ENCODE results near the gene GOLGB1.

The GOLGB1 gene

GRCh38 chr3:121654493-121655385 lies 94.8 kb downstream of the GOLGB1 start:
- H3K4me3 ChIP-seq (ENCODE audit: low read depth, low read length), result no peak overlapping the region
- no peak overlapping the region for H3K9ac ChIP-seq (ENCODE audit: low read depth, low read length)
- no peaks in the 10 kb centered on the region for H3K27me3 ChIP-seq (ENCODE audit: control insufficient read depth, insufficient read depth, low read length)
- no peak overlapping the region for H3K27ac ChIP-seq (ENCODE audit: low read depth, low read length)
- H3K36me3 ChIP-seq (ENCODE audit: control insufficient read depth, insufficient read depth, low read length), result no peaks in the 10 kb centered on the region
- H3K4me1 ChIP-seq (ENCODE audit: control insufficient read depth, insufficient read depth, low read length), result no peaks in the 10 kb centered on the region
- no peaks in the 10 kb centered on the region for H3K9me3 ChIP-seq (ENCODE audit: control insufficient read depth, insufficient read depth, low read length)

GRCh38 chr3:121651684-121652083 lies 97.9 kb downstream of the GOLGB1 start:
- H3K9ac ChIP-seq (ENCODE audit: low read depth, low read length), result no peak overlapping the region
- H3K36me3 ChIP-seq (ENCODE audit: control insufficient read depth, insufficient read depth, low read length), result no peaks in the 10 kb centered on the region
- H3K4me3 ChIP-seq (ENCODE audit: low read depth, low read length), result no peak overlapping the region
- no peaks in the 10 kb centered on the region for H3K27me3 ChIP-seq (ENCODE audit: control insufficient read depth, insufficient read depth, low read length)
- H3K9me3 ChIP-seq (ENCODE audit: control insufficient read depth, insufficient read depth, low read length), result no peaks in the 10 kb centered on the region
- no peaks in the 10 kb centered on the region for H3K4me1 ChIP-seq (ENCODE audit: control insufficient read depth, insufficient read depth, low read length)
- H3K27ac ChIP-seq (ENCODE audit: low read depth, low read length), result no peak overlapping the region

GRCh38 chr3:121649645-121650044 lies 99.9 kb downstream of the GOLGB1 start:
- Histone ChIP-seq H3K4me3 (ENCODE audit: low read depth, low read length) (no peak overlapping the region), H3K9ac (ENCODE audit: low read depth, low read length) (no peak overlapping the region), H3K4me1 (ENCODE audit: control insufficient read depth, insufficient read depth, low read length) (no peaks in the 10 kb centered on the region), H3K9me3 (ENCODE audit: control insufficient read depth, insufficient read depth, low read length) (no peaks in the 10 kb centered on the region), H3K36me3 (ENCODE audit: control insufficient read depth, insufficient read depth, low read length) (no peaks in the 10 kb centered on the region), H3K27me3 (ENCODE audit: control insufficient read depth, insufficient read depth, low read length) (no peaks in the 10 kb centered on the region), H3K27ac (ENCODE audit: low read depth, low read length) (no peak overlapping the region)

- no peaks in the 10 kb centered on the region for H3K36me3 ChIP-seq (ENCODE audit: control insufficient read depth, insufficient read depth, low read length)
- no peak overlapping the region for H3K9ac ChIP-seq (ENCODE audit: low read depth, low read length)
- peaks cover 10% of the 10 kb centered on the region for H3K4me1 ChIP-seq (ENCODE audit: control insufficient read depth, insufficient read depth, low read length)
- H3K4me3 ChIP-seq (ENCODE audit: low read depth, low read length), result no peak overlapping the region
- H3K27me3 ChIP-seq (ENCODE audit: control insufficient read depth, insufficient read depth, low read length), result no peaks in the 10 kb centered on the region
- no peak overlapping the region for H3K27ac ChIP-seq (ENCODE audit: low read depth, low read length)
- H3K9me3 ChIP-seq (ENCODE audit: control insufficient read depth, insufficient read depth, low read length), result no peaks in the 10 kb centered on the region
These were observed 101.2 kb downstream of the GOLGB1 start for GRCh38 chr3:121648219-121648958.

GRCh38 chr3:121645054-121645453 lies 104.5 kb downstream of the GOLGB1 start:
- H3K27me3 ChIP-seq (ENCODE audit: control insufficient read depth, insufficient read depth, low read length), result no peaks in the 10 kb centered on the region
- peaks cover 17% of the 10 kb centered on the region for H3K4me1 ChIP-seq (ENCODE audit: control insufficient read depth, insufficient read depth, low read length)
- H3K4me3 ChIP-seq (ENCODE audit: low read depth, low read length), result no peak overlapping the region
- H3K36me3 ChIP-seq (ENCODE audit: control insufficient read depth, insufficient read depth, low read length), result no peaks in the 10 kb centered on the region
- no peak overlapping the region for H3K27ac ChIP-seq (ENCODE audit: low read depth, low read length)
- no peak overlapping the region for H3K9ac ChIP-seq (ENCODE audit: low read depth, low read length)
- no peaks in the 10 kb centered on the region for H3K9me3 ChIP-seq (ENCODE audit: control insufficient read depth, insufficient read depth, low read length)

- H3K4me1 ChIP-seq (ENCODE audit: control insufficient read depth, insufficient read depth, low read length), result peaks cover 21% of the 10 kb centered on the region
- no peaks in the 10 kb centered on the region for H3K9me3 ChIP-seq (ENCODE audit: control insufficient read depth, insufficient read depth, low read length)
- H3K9ac ChIP-seq (ENCODE audit: low read depth, low read length), result no peak overlapping the region
- no peak overlapping the region for H3K27ac ChIP-seq (ENCODE audit: low read depth, low read length)
- no peak overlapping the region for H3K4me3 ChIP-seq (ENCODE audit: low read depth, low read length)
- H3K36me3 ChIP-seq (ENCODE audit: control insufficient read depth, insufficient read depth, low read length), result no peaks in the 10 kb centered on the region
- H3K27me3 ChIP-seq (ENCODE audit: control insufficient read depth, insufficient read depth, low read length), result no peaks in the 10 kb centered on the region
These were observed 106.8 kb downstream of the GOLGB1 start for GRCh38 chr3:121642601-121643314.

- Histone ChIP-seq H3K9me3 (ENCODE audit: control insufficient read depth, insufficient read depth, low read length) (no peaks in the 10 kb centered on the region), H3K4me1 (ENCODE audit: control insufficient read depth, insufficient read depth, low read length) (peaks cover 21% of the 10 kb centered on the region), H3K27me3 (ENCODE audit: control insufficient read depth, insufficient read depth, low read length) (no peaks in the 10 kb centered on the region), H3K27ac (ENCODE audit: low read depth, low read length) (no peak overlapping the region), H3K9ac (ENCODE audit: low read depth, low read length) (no peak overlapping the region), H3K36me3 (ENCODE audit: control insufficient read depth, insufficient read depth, low read length) (no peaks in the 10 kb centered on the region), H3K4me3 (ENCODE audit: low read depth, low read length) (no peak overlapping the region)
These were observed 108.4 kb downstream of the GOLGB1 start for GRCh38 chr3:121641127-121641526.

- Histone ChIP-seq H3K27ac (ENCODE audit: low read depth, low read length) (no peak overlapping the region), H3K4me3 (ENCODE audit: low read depth, low read length) (no peak overlapping the region), H3K27me3 (ENCODE audit: control insufficient read depth, insufficient read depth, low read length) (no peaks in the 10 kb centered on the region), H3K4me1 (ENCODE audit: control insufficient read depth, insufficient read depth, low read length) (peaks cover 7% of the 10 kb centered on the region), H3K36me3 (ENCODE audit: control insufficient read depth, insufficient read depth, low read length) (no peaks in the 10 kb centered on the region), H3K9ac (ENCODE audit: low read depth, low read length) (no peak overlapping the region), H3K9me3 (ENCODE audit: control insufficient read depth, insufficient read depth, low read length) (no peaks in the 10 kb centered on the region)
These were observed 111.6 kb downstream of the GOLGB1 start for GRCh38 chr3:121637922-121638321.

- H3K27me3 ChIP-seq (ENCODE audit: control insufficient read depth, insufficient read depth, low read length), result no peaks in the 10 kb centered on the region
- no peak overlapping the region for H3K27ac ChIP-seq (ENCODE audit: low read depth, low read length)
- no peak overlapping the region for H3K4me3 ChIP-seq (ENCODE audit: low read depth, low read length)
- H3K9ac ChIP-seq (ENCODE audit: low read depth, low read length), result no peak overlapping the region
- H3K4me1 ChIP-seq (ENCODE audit: control insufficient read depth, insufficient read depth, low read length), result no peaks in the 10 kb centered on the region; the same call in 1 of the 2 replicates
- no peaks in the 10 kb centered on the region for H3K9me3 ChIP-seq (ENCODE audit: control insufficient read depth, insufficient read depth, low read length)
- H3K36me3 ChIP-seq (ENCODE audit: control insufficient read depth, insufficient read depth, low read length), result no peaks in the 10 kb centered on the region
These were observed 119.2 kb downstream of the GOLGB1 start for GRCh38 chr3:121630355-121630754.

- Histone ChIP-seq H3K9ac (ENCODE audit: low read depth, low read length) (no peak overlapping the region), H3K27ac (ENCODE audit: low read depth, low read length) (no peak overlapping the region), H3K4me1 (ENCODE audit: control insufficient read depth, insufficient read depth, low read length) (no peaks in the 10 kb centered on the region; the same call in 1 of the 2 replicates), H3K27me3 (ENCODE audit: control insufficient read depth, insufficient read depth, low read length) (no peaks in the 10 kb centered on the region), H3K9me3 (ENCODE audit: control insufficient read depth, insufficient read depth, low read length) (no peaks in the 10 kb centered on the region), H3K4me3 (ENCODE audit: low read depth, low read length) (no peak overlapping the region), H3K36me3 (ENCODE audit: control insufficient read depth, insufficient read depth, low read length) (no peaks in the 10 kb centered on the region)
These were observed 119.9 kb downstream of the GOLGB1 start for GRCh38 chr3:121629601-121630000.

All from HUES48 (cell line).